HEK293 (cell line): ENCODE measurements around the gene LST1.

Experiments used
- BCL11A ChIP-seq: fragments of 450-650 bp; formaldehyde crosslinking; IDR thresholded peaks from 2 replicates; pipeline ENCODE4 v1.5.1; 2016; ENCODE audit warnings: low read depth, missing biosample characterization, missing genetic modification characterization
- SCRT1 ChIP-seq: fragments of 450-650 bp; formaldehyde crosslinking; IDR thresholded peaks from 2 replicates; pipeline ENCODE4 v1.5.1; 2016; ENCODE audit warnings: missing biosample characterization, missing genetic modification characterization, borderline replicate concordance
- SCRT2 ChIP-seq: fragments of 450-650 bp; formaldehyde crosslinking; IDR thresholded peaks from 2 replicates; pipeline ENCODE4 v1.5.1; 2016; ENCODE audit warnings: missing biosample characterization, missing genetic modification characterization
- SETDB1 ChIP-seq: IDR thresholded peaks from one replicate; pipeline ENCODE4 v1.6.1; 2017; ENCODE audit warnings: mild to moderate bottlenecking, low read length, moderate library complexity, mixed read lengths; ENCODE audit not compliant: insufficient read length
- SP3 ChIP-seq: fragments of 450-650 bp; formaldehyde crosslinking; IDR thresholded peaks from 2 replicates; pipeline ENCODE4 v1.5.1; 2016; ENCODE audit warnings: missing biosample characterization, missing genetic modification characterization
- ZEB2 ChIP-seq: fragments of 450-650 bp; formaldehyde crosslinking; IDR thresholded peaks from 2 replicates; pipeline ENCODE4 v1.5.1; 2016; ENCODE audit warnings: missing biosample characterization, missing genetic modification characterization
- ZFP41 ChIP-seq: fragments of 450-650 bp; formaldehyde crosslinking; IDR thresholded peaks from 2 replicates; pipeline ENCODE4 v1.5.1; 2016; ENCODE audit warnings: missing biosample characterization, missing genetic modification characterization, borderline replicate concordance
- ZFP69B ChIP-seq: fragments of 450-650 bp; formaldehyde crosslinking; IDR thresholded peaks from 2 replicates; pipeline ENCODE4 v1.5.1; 2016; ENCODE audit warnings: missing biosample characterization, missing genetic modification characterization
- ZIC2 ChIP-seq: fragments of 450-650 bp; formaldehyde crosslinking; IDR thresholded peaks from 2 replicates; pipeline ENCODE4 v1.5.1; 2016; ENCODE audit warnings: missing biosample characterization, missing genetic modification characterization
- ZNF223 ChIP-seq: fragments of 450-650 bp; formaldehyde crosslinking; IDR thresholded peaks from 2 replicates; pipeline ENCODE4 v1.5.1; 2016; ENCODE audit warnings: missing biosample characterization, missing genetic modification characterization
- ZNF24 ChIP-seq: fragments of 450-650 bp; formaldehyde crosslinking; IDR thresholded peaks from 2 replicates; pipeline ENCODE4 v1.5.1; 2016; ENCODE audit warnings: missing biosample characterization, missing genetic modification characterization
- ZNF292 ChIP-seq: fragments of 450-650 bp; formaldehyde crosslinking; IDR thresholded peaks from 2 replicates; pipeline ENCODE4 v1.5.1; 2016; ENCODE audit warnings: low read depth, missing biosample characterization, missing genetic modification characterization, borderline replicate concordance
- ZNF324 ChIP-seq: fragments of 450-650 bp; formaldehyde crosslinking; IDR thresholded peaks from 2 replicates; pipeline ENCODE4 v1.5.1; 2016; ENCODE audit warnings: missing biosample characterization, missing genetic modification characterization
- ZNF341 ChIP-seq: fragments of 450-650 bp; formaldehyde crosslinking; IDR thresholded peaks from 2 replicates; pipeline ENCODE4; 2016; ENCODE audit warnings: low read depth, missing biosample characterization, missing genetic modification characterization
- ZNF354C ChIP-seq: fragments of 450-650 bp; formaldehyde crosslinking; IDR thresholded peaks from 2 replicates; pipeline ENCODE4 v1.5.1; 2016; ENCODE audit warnings: missing biosample characterization, missing genetic modification characterization, low read depth, borderline replicate concordance
- ZNF514 ChIP-seq: fragments of 450-650 bp; formaldehyde crosslinking; IDR thresholded peaks from 2 replicates; pipeline ENCODE4 v1.5.1; 2016; ENCODE audit warnings: missing biosample characterization, missing genetic modification characterization
- ZNF521 ChIP-seq: fragments of 450-650 bp; formaldehyde crosslinking; IDR thresholded peaks from 2 replicates; pipeline ENCODE4 v1.5.1; 2017; ENCODE audit warnings: missing biosample characterization, mild to moderate bottlenecking, missing genetic modification characterization
- ZNF529 ChIP-seq: fragments of 450-650 bp; formaldehyde crosslinking; IDR thresholded peaks from 2 replicates; pipeline ENCODE4 v1.5.1; 2017; ENCODE audit warnings: missing genetic modification characterization, missing biosample characterization; ENCODE audit not compliant: insufficient replicate concordance
- ZNF548 ChIP-seq: fragments of 450-650 bp; formaldehyde crosslinking; IDR thresholded peaks from 2 replicates; pipeline ENCODE4 v1.5.1; 2016; ENCODE audit warnings: missing biosample characterization, missing genetic modification characterization
- ZNF623 ChIP-seq: fragments of 450-650 bp; formaldehyde crosslinking; IDR thresholded peaks from 2 replicates; pipeline ENCODE4 v1.5.1; 2016; ENCODE audit warnings: missing biosample characterization, missing genetic modification characterization
- ZNF660 ChIP-seq: fragments of 450-650 bp; IDR thresholded peaks from 2 replicates; pipeline ENCODE4 v1.5.1; 2018; ENCODE audit warnings: missing biosample characterization, mild to moderate bottlenecking, missing genetic modification characterization
- ZNF677 ChIP-seq: fragments of 450-650 bp; IDR thresholded peaks from 2 replicates; pipeline ENCODE4 v1.5.0; 2018; ENCODE audit warnings: missing biosample characterization, mild to moderate bottlenecking, missing genetic modification characterization, moderate library complexity
- ZNF837 ChIP-seq: fragments of 450-650 bp; formaldehyde crosslinking; IDR thresholded peaks from 2 replicates; pipeline ENCODE4 v1.5.1; 2016; ENCODE audit warnings: missing biosample characterization, missing genetic modification characterization
- TF ChIP-seq, protein P1 (sequence below): fragments of 450-650 bp; formaldehyde crosslinking; IDR thresholded peaks from 2 replicates; pipeline ENCODE4 v1.5.1; 2016; ENCODE audit warnings: missing biosample characterization, missing genetic modification characterization
- TF ChIP-seq, protein P2 (sequence below): fragments of 450-650 bp; formaldehyde crosslinking; optimal IDR thresholded peaks from 2 replicates; pipeline ENCODE3; 2016; ENCODE audit warnings: missing biosample characterization, mild to moderate bottlenecking, missing genetic modification characterization
- TF ChIP-seq, protein P3 (sequence below): fragments of 450-650 bp; formaldehyde crosslinking; IDR thresholded peaks from 2 replicates; pipeline ENCODE4 v1.5.1; 2016; ENCODE audit warnings: missing biosample characterization, missing genetic modification characterization
- TF ChIP-seq, protein P4 (sequence below): fragments of 450-650 bp; formaldehyde crosslinking; IDR thresholded peaks from 2 replicates; pipeline ENCODE4 v1.5.1; 2016; ENCODE audit warnings: missing biosample characterization, missing genetic modification characterization
- TF ChIP-seq, protein P5 (sequence below): fragments of 450-650 bp; formaldehyde crosslinking; IDR thresholded peaks from 2 replicates; pipeline ENCODE4 v1.5.1; 2016; ENCODE audit warnings: missing biosample characterization, missing genetic modification characterization
- TF ChIP-seq, protein P6 (sequence below): fragments of 450-650 bp; formaldehyde crosslinking; IDR thresholded peaks from 2 replicates; pipeline ENCODE4 v1.5.1; 2017; ENCODE audit warnings: missing biosample characterization, mild to moderate bottlenecking, missing genetic modification characterization, moderate library complexity

LST1 gene

DNA sequence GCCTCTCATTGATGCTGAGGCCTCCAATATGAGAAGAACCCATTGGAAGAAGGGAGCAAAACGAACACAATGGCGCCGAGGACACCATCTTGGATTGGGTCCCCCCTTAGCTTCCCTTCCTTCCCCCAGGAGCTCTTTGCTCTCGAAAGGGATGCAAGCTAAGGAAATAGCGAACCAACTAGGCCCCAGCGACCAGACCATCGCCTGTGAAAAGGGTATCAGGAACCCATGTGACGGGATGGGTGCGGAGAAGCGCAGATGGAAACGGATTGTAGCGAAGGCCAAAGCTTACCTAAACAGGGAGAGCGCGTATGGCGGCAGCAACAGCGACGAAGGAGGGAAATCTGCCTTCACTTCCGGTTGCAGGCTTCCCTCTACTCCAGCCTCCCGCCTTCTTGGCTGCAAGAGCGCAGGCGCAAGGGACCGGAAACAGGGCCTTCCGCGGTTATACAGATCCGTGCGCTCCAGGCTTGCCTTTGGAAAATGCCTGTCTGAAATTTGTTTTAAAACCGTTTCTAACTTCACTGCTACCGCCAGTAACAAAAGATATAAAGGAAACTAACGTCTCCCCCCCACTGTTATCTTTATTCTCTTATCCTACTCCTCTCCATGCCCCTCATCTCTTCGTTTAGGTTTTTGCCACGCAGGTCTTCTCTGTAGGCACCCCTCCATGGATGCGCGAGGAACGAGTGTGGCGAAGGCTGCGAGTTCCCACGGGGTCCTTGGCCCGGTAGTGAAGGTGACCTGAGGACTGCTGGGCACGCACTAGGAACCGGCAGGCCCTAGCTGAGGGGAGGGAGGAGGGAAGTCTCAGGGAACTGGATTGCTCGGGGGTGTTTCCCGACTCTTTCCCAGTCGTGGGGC lies 44.2 kb upstream of the LST1 start, which contains the start of gene DDX39B (continued):
- TF ChIP-seq, protein P1, sequence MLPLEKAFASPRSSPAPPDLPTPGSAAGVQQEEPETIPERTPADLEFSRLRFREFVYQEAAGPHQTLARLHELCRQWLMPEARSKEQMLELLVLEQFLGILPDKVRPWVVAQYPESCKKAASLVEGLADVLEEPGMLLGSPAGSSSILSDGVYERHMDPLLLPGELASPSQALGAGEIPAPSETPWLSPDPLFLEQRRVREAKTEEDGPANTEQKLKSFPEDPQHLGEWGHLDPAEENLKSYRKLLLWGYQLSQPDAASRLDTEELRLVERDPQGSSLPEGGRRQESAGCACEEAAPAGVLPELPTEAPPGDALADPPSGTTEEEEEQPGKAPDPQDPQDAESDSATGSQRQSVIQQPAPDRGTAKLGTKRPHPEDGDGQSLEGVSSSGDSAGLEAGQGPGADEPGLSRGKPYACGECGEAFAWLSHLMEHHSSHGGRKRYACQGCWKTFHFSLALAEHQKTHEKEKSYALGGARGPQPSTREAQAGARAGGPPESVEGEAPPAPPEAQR: no peak
- TF ChIP-seq, protein P2, sequence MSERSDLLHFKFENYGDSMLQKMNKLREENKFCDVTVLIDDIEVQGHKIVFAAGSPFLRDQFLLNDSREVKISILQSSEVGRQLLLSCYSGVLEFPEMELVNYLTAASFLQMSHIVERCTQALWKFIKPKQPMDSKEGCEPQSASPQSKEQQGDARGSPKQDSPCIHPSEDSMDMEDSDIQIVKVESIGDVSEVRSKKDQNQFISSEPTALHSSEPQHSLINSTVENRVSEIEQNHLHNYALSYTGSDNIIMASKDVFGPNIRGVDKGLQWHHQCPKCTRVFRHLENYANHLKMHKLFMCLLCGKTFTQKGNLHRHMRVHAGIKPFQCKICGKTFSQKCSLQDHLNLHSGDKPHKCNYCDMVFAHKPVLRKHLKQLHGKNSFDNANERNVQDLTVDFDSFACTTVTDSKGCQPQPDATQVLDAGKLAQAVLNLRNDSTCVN (tag by site-specific recombination): peak; percentile 74
- TF ChIP-seq ZNF514 (tag by site-specific recombination) (no peak), ZNF223 (tag by site-specific recombination) (no peak), ZNF24 (tag by site-specific recombination) (peak; percentile 44), ZEB2 (tag by site-specific recombination) (peak; percentile 91), SETDB1 (no peak), SCRT2 (tag by site-specific recombination) (peak; percentile 79), ZNF521 (tag by site-specific recombination) (no peak), ZNF623 (tag by site-specific recombination) (no peak; the same call in none of the 2 replicates), SCRT1 (tag by site-specific recombination) (no peak), ZNF837 (tag by site-specific recombination) (no peak), ZNF341 (tag by site-specific recombination) (peak; percentile 64), ZNF548 (tag by site-specific recombination) (no peak), ZNF677 (tag by site-specific recombination) (no peak), ZFP41 (tag by site-specific recombination) (no peak), BCL11A (tag by site-specific recombination) (no peak), ZNF324 (tag by site-specific recombination) (peak; percentile 88), ZNF529 (no peak), ZIC2 (tag by site-specific recombination) (peak; percentile 79), ZNF660 (tag by site-specific recombination) (peak; percentile 73), ZNF354C (no peak), ZNF292 (tag by site-specific recombination) (no peak), SP3 (peak; percentile 64), ZFP69B (tag by site-specific recombination) (no peak; the same call in 1 of the 2 replicates)
- TF ChIP-seq, protein P3, sequence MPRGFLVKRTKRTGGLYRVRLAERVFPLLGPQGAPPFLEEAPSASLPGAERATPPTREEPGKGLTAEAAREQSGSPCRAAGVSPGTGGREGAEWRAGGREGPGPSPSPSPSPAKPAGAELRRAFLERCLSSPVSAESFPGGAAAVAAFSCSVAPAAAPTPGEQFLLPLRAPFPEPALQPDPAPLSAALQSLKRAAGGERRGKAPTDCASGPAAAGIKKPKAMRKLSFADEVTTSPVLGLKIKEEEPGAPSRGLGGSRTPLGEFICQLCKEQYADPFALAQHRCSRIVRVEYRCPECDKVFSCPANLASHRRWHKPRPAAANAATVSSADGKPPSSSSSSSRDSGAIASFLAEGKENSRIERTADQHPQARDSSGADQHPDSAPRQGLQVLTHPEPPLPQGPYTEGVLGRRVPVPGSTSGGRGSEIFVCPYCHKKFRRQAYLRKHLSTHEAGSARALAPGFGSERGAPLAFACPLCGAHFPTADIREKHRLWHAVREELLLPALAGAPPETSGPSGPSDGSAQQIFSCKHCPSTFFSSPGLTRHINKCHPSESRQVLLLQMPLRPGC (tag by site-specific recombination): peak; percentile 57; the same call in 1 of the 2 replicates
- TF ChIP-seq, protein P4, sequence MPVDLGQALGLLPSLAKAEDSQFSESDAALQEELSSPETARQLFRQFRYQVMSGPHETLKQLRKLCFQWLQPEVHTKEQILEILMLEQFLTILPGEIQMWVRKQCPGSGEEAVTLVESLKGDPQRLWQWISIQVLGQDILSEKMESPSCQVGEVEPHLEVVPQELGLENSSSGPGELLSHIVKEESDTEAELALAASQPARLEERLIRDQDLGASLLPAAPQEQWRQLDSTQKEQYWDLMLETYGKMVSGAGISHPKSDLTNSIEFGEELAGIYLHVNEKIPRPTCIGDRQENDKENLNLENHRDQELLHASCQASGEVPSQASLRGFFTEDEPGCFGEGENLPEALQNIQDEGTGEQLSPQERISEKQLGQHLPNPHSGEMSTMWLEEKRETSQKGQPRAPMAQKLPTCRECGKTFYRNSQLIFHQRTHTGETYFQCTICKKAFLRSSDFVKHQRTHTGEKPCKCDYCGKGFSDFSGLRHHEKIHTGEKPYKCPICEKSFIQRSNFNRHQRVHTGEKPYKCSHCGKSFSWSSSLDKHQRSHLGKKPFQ (tag by site-specific recombination): no peak
- TF ChIP-seq, protein P5, sequence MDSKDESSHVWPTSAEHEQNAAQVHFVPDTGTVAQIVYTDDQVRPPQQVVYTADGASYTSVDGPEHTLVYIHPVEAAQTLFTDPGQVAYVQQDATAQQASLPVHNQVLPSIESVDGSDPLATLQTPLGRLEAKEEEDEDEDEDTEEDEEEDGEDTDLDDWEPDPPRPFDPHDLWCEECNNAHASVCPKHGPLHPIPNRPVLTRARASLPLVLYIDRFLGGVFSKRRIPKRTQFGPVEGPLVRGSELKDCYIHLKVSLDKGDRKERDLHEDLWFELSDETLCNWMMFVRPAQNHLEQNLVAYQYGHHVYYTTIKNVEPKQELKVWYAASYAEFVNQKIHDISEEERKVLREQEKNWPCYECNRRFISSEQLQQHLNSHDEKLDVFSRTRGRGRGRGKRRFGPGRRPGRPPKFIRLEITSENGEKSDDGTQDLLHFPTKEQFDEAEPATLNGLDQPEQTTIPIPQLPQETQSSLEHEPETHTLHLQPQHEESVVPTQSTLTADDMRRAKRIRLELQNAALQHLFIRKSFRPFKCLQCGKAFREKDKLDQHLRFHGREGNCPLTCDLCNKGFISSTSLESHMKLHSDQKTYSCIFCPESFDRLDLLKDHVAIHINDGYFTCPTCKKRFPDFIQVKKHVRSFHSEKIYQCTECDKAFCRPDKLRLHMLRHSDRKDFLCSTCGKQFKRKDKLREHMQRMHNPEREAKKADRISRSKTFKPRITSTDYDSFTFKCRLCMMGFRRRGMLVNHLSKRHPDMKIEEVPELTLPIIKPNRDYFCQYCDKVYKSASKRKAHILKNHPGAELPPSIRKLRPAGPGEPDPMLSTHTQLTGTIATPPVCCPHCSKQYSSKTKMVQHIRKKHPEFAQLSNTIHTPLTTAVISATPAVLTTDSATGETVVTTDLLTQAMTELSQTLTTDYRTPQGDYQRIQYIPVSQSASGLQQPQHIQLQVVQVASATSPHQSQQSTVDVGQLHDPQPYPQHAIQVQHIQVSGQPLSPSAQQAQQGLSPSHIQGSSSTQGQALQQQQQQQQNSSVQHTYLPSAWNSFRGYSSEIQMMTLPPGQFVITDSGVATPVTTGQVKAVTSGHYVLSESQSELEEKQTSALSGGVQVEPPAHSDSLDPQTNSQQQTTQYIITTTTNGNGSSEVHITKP: peak; percentile 84
- TF ChIP-seq, protein P6, sequence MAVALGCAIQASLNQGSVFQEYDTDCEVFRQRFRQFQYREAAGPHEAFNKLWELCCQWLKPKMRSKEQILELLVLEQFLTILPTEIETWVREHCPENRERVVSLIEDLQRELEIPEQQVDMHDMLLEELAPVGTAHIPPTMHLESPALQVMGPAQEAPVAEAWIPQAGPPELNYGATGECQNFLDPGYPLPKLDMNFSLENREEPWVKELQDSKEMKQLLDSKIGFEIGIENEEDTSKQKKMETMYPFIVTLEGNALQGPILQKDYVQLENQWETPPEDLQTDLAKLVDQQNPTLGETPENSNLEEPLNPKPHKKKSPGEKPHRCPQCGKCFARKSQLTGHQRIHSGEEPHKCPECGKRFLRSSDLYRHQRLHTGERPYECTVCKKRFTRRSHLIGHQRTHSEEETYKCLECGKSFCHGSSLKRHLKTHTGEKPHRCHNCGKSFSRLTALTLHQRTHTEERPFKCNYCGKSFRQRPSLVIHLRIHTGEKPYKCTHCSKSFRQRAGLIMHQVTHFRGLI: 0 out of 2 replicates have a peak, but pooled peaks have one; percentile 28
